Stimulated activated CD4-positive, alpha-beta T cell treated with anti-CD3 and anti-CD28 coated beads, Interleukin-12 subunit alpha, Interleukin-12 subunit beta, amount 100 ng/mL, for 4 hours (primary cell): ENCODE measurements around the gene LRRC8E.
"Not testable (repeated sequence)": the region's sequence is repeated elsewhere in the genome, so short reads cannot be mapped to it uniquely, and the experiment has no call there.

Source experiments
- DNase-seq: peaks from one replicate; pipeline ENCODE4 v3.0.0-alpha.2; 2020

Gene LRRC8E

DNA sequence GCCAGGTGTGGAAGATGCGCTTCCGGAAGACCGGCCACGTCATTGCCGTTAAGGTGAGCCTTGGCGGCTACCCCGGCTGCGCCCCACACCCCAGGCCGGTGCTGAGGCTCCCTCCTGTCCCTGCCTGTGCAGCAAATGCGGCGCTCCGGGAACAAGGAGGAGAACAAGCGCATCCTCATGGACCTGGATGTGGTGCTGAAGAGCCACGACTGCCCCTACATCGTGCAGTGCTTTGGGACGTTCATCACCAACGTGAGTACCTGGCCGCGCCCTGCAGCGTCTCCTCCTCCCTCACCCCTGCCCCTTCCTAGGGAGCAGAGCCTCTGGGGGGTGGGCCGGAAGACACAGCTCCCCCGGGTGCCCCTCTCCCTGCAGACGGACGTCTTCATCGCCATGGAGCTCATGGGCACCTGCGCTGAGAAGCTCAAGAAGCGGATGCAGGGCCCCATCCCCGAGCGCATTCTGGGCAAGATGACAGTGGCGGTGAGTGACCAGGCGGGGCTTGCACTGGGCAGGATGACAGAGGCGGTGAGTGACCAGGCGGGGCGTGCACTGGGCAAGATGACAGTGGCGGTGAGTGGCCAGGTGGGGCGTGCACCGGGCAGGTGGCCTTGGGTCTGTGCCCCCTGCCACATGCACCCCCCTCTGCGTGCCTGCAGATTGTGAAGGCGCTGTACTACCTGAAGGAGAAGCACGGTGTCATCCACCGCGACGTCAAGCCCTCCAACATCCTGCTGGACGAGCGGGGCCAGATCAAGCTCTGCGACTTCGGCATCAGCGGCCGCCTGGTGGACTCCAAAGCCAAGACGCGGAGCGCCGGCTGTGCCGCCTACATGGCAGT is 22.2 kb downstream of the LRRC8E start:
- DNase-seq, result no peak

- no peak for DNase-seq
These were observed 23.3 kb downstream of the LRRC8E start for GRCh38 chr19:7911508-7912143.

- DNase-seq, result no peak
These were observed 23.9 kb downstream of the LRRC8E start for GRCh38 chr19:7912144-7912696.

- no peak for DNase-seq
These were observed 24.6 kb downstream of the LRRC8E start for GRCh38 chr19:7912697-7913564.

GRCh38 chr19:7913652-7914051 is 25.3 kb downstream of the LRRC8E start:
- no peak for DNase-seq

DNA sequence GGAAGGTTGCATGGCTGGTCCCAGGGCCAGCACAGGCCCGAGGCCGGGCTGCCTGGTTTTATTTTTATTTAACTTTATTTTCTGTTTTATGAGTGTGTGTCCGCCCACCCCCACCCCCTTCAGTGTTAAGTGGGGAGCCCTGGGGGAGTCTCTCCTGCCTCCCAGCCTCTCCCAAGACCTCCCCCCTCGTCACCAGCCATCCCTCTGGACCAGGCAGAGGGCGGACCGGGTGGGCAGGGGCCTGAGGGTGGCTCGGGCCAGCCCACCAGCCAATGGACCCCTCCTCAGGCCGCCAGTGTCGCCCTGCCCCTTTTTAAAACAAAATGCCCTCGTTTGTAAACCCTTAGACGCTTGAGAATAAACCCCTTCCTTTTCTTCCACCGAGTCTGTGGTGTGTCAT is 25.8 kb downstream of the LRRC8E start:
- DNase-seq, result no peak

DNA sequence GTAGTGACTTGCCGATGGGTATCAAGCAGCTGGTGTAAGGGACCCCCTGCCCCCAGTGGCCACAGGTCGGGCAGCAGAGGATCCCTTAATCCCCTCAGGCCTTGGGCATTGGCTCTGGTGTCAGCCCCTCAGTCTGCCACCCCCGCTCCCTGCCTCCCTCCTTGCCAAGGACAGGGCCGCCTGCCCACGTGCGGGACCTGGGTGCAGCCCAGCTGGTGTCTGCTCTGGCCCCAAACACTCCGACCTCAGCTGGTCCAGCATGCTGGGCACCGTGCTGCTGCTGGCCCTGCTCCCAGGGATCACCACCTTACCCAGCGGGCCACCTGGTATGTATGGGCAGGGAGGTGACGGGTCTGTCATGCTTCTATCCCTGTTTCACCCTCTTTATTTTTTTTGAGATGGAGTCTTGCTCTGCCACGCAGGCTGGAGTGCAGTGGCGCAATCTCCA is 26.3 kb downstream of the LRRC8E start, which contains the start of gene TGFBR3L:
Gene TGFBR3L, plus strand, starts transcription at position 233 of the 448 bp plus-strand sequence.
- no peak for DNase-seq

DNA sequence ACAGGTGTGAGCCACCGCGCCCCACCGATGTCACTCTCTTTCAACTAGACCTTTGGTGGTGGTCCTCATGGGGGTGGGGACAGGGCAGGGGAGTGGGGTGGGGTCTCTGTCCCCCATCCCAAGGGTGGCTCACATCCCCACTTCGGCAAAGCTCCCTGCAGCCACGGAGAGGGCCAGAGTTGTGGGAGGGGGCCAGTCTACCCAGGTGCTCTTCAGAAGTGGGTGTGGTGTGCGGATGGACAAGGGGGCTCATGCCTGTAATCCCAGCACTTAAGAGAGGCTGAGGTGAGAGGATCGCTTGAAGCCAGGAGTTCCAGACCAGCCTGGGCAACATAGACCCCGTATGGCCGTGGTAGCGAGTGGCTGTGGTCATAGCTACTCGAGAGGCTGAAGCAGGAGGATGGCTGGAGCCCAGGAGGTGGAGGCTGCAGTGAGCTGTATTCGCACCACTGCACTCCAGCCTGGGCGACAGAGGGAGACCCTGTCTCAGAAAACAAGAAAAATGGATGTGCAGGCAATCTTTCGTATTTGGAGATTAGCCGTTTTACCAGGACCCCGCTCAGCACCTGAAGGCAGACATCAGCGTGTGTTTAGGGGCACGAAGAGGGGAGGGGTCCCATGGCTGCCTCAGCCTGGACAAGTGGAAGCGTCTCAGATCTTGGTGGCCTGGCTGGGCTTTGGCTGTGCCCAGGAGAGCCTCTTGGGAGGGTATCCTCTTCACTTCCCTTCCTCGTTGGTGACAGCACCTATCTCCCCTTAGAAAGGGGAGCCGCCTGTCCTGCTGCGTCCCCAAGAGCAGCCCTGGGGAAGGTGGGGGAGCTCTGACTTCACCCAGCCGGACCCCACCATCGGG is 27.2 kb downstream of the LRRC8E start:
- DNase-seq, result no peak

- DNase-seq, result peak; percentile 53
These were observed 28.0 kb downstream of the LRRC8E start for GRCh38 chr19:7916103-7916954.

- no peak for DNase-seq
These were observed 28.6 kb downstream of the LRRC8E start for GRCh38 chr19:7916955-7917266.

GRCh38 chr19:7917267-7918061 is 29.2 kb downstream of the LRRC8E start:
- peak; percentile 60 for DNase-seq

- DNase-seq, result not testable (repeated sequence)
These were observed 29.8 kb downstream of the LRRC8E start for GRCh38 chr19:7918062-7918614.

DNA sequence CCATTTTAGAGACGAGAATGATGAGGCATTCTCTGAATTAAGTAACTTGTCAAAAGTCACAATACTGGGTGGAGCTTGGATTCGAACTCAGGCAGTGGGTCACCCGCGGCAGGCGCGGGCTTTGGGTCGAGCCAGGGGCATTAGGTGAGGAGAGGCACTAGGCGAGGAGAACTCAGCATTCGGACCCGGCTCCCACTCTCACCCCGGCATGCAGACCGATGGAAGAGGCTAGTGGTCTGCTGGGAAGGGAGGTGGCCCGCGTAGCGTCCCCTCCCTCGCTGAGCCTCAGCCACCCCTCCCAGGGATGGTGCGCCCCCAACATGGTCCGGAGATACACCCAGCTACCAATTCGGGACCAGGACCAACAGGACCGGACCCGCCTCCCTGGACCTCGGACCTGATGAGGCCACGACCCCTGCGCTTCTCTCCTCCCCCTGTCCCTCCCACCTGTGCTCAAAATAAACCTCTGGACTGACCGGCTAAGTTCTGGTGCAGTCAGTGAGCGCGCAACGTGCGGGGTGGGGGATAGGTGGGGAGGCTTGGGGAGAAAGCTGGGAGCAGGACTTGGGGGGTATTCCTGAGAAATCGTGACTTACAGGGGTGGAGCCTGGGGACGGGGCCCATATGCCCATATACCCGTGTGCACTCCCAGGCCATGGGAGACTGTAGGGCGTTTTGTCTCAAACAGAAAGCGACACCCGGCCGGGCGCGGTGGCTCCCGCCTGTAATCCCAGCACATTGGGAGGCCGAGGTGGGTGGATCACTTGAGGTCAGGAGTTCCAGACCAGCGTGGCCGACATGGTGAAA is 30.5 kb downstream of the LRRC8E start:
- DNase-seq, result no peak

GRCh38 chr19:7919610-7920518 is 31.6 kb downstream of the LRRC8E start, which contains the start of gene SNAPC2:
SNAPC2 (plus strand) TSS chr19:7920338; CDS start chr19:7920367, 29 bp downstream.
- peak; percentile 95 for DNase-seq

DNA sequence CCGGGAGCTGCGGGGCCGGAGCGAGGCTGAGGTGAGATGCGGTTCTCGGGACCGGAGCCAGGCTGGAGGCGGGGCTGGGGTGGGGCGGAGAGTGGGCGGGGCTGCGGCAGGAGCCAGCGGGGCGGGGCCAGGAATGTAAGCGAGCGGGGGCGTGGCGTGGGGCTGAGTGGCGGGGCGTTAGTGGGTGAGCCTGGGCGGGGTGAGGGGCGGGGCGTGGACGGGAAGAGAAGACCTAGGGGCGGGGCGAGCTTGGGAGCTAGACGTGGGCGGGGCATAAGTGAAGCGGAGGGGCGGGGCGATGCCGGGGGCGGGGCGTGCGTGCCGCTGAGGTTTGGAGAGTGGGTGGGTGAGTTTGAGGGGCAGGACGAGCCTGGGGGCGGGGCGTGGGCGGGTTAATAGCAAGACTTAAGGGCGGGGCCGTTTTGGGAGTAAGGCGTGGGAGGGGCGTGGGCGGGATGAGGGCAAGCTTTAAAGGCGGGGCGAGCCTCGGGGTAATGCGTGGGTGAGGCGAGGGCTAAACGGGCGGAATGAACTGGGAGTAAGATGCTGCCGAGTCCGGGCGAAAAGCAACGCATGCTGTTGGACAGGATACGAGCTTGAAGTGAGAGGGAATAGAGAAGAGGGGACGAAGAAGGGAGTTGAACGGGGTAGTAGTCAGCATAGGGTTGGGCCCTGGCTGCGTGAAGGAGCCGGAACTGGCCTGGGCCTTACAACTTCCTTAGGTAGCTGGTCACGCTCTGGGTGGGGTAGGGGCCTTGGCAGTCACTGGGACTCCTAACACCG is 32.4 kb downstream of the LRRC8E start:
- peak; percentile 100 for DNase-seq

DNA sequence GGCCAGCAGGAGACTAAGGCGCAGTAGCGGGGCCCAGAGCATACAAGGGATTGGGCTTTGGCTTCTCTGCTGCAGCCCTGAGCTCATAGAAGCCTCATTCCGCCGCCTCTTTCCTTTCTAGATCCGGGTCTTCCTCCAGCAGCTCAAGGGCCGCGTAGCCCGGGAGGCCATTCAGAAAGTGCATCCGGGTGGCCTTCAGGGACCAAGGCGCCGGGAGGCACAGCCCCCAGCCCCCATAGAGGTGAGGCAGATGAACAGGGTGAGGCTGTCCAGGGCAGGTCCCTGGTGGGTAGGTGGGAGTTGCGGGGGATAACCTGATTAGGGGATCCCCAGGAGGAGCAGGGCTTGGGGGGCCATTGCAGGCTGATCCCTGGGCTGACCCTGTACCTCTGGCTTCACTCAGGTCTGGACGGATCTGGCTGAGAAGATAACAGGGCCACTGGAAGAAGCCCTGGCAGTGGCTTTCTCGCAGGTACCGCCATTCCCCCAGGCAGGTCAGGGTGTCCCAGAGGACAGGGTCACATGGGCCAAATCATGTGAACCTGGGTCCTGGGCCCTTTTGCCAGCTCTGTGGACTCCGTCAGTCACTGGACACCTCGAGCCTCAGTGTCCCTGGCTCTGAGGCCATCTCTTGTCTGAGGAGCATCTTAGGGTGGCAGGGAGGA is 33.1 kb downstream of the LRRC8E start:
- DNase-seq, result no peak
